Bronchial epithelial cell (primary cell): ENCODE data around the gene DOK6. TPM values are rescaled to one million over a fixed set of nuclear protein-coding genes. Genes with fewer than 3 reads are reported as not detected.

Experiments
- DNase-seq: peaks from one replicate; pipeline ENCODE4 v3.0.0-alpha.2; 2010; ENCODE audit warnings: low read depth
- FAIRE-seq: peaks from 2 replicates; lab custom pipeline; 2011; peaks lifted over from hg19 to GRCh38; lab: Jason Lieb, UNC
- H3K27me3 ChIP-seq: 2 replicates; pipeline ENCODE4 v1.5.1; 2011; ENCODE audit warnings: low read length; ENCODE audit not compliant: control insufficient read depth, insufficient read depth
- H3K36me3 ChIP-seq: 2 replicates; pipeline ENCODE4 v1.5.1; 2011; ENCODE audit warnings: low read length; ENCODE audit not compliant: control insufficient read depth, insufficient read depth
- H3K4me3 ChIP-seq: 2 replicates; pipeline ENCODE4 v1.5.1; 2011; ENCODE audit warnings: mild to moderate bottlenecking, low read depth, low read length, control low read depth
- total RNA-seq: library from RNA; depleted of rRNA; stranded (reverse); fragments of >200 nt; gene quantifications from 2 replicates; pipeline ENCODE4 v1.2.1, GENCODE V29; 2014
- TF ChIP-seq, protein P1 (sequence below): IDR thresholded peaks from 2 replicates; pipeline ENCODE4 v1.5.1; 2011; ENCODE audit warnings: mild to moderate bottlenecking, moderate library complexity, low read length, control low read depth, inconsistent platforms; ENCODE audit not compliant: insufficient read depth, severe bottlenecking

DOK6 gene
- total RNA-seq, 1 donor from 2014 or later: not detected

DNA sequence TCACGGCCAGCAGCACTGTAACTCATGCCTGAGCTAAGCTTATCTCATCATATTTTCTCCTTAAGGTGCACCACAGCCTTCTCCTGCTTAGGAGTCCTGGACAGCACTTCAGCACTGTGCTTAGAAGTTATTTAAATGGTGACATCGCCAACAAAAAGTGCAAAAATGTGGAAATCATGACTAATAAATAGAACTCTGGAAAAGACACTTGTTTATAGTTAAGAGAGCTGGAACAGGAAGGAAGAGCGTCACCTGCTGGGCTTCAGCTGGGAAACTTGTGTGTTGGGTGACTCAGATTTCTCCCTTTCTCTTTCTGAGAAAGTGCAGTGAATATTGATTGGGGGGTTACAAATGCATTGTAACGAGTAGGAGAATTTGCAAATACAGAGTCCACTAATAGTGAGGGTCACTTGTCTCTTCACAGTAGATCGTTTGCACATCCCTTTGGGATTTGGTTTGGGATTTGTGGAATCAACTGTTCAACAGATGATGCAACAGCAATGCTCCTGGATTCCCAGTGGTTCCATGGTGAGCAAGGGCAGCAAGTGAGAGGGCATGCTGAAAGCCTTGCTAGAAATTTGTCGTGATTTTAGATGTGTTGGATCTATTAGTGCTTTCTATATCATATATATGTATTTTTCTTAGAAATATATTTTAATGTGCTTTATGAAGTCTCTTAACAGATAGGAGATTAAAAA, 84.2 kb downstream of the DOK6 start:
- no peaks in the 10 kb centered on the region for H3K36me3 ChIP-seq
- TF ChIP-seq, protein P1, sequence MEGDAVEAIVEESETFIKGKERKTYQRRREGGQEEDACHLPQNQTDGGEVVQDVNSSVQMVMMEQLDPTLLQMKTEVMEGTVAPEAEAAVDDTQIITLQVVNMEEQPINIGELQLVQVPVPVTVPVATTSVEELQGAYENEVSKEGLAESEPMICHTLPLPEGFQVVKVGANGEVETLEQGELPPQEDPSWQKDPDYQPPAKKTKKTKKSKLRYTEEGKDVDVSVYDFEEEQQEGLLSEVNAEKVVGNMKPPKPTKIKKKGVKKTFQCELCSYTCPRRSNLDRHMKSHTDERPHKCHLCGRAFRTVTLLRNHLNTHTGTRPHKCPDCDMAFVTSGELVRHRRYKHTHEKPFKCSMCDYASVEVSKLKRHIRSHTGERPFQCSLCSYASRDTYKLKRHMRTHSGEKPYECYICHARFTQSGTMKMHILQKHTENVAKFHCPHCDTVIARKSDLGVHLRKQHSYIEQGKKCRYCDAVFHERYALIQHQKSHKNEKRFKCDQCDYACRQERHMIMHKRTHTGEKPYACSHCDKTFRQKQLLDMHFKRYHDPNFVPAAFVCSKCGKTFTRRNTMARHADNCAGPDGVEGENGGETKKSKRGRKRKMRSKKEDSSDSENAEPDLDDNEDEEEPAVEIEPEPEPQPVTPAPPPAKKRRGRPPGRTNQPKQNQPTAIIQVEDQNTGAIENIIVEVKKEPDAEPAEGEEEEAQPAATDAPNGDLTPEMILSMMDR: no peak
- FAIRE-seq (no peak), DNase-seq (no peak)
- no peaks in the 10 kb centered on the region for H3K27me3 ChIP-seq
- H3K4me3 ChIP-seq: no peak overlapping the region

DNA sequence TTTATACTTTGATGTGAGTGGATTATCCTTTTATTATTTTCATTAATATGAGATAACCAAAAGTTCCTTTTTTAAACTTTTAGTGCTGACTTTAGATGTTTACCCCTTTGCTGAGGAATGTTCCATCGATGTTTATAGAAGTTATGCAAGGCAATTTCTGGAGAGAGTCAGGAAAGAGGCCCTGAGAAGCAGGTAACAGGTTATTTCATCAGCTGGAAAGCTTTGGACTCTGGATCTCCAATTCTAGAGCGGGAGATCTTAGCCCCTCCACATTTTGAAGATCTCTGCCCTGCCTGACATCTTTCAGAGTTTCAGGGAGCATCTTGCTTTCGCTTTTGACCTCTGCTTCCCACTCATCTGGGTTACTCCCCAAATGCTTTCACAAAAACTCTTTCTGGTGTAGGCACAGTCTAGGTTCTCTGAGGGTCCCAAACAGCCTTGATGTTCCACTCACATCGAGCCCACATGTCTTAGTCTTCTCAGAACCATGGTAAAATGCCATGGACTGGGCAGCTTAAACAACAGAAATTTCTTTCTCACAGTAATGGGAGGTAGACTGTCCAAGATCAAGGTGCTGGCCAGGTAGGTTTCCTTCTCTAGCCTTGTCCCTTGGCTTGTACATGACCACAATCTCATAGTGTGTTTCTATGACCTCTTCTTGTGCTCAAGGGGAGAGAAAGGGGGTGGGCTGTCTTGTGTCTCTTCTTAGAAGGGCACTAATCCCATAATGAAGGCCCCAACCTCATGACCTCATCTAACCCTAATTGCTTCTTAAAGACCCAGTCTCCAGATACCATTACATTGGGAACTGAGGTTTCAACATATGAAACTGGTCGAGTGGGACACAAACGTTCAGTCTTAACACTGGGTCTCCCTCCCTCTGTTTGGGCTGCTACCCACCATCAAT, 87.1 kb downstream of the DOK6 start:
- H3K4me3 ChIP-seq: no peak overlapping the region
- H3K27me3 ChIP-seq: no peaks in the 10 kb centered on the region
- DNase-seq: no peak
- TF ChIP-seq, protein P1: no peak
- FAIRE-seq: peak; percentile 50
- H3K36me3 ChIP-seq: no peaks in the 10 kb centered on the region

DNA sequence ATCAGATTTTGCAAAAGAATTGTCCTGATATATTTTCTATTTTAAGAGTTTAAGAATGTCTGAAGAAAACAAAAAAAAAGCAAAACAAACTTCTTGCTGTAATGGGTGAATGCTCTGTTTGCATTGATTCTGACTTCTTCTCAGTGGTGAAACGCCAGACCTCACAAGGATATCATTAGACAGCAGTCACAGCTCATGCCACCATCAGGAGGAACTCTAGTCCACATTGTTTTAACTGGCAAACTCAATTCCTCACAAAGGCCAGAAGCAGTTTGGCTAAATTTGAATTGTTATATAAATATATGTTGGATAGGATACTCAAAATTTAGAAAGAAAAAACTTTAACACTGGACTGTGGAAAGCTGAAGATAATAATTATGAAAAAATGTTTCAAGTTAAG, 89.4 kb downstream of the DOK6 start:
- Histone ChIP-seq H3K36me3 (no peaks in the 10 kb centered on the region), H3K27me3 (no peaks in the 10 kb centered on the region), H3K4me3 (no peak overlapping the region)
- no peak for FAIRE-seq
- TF ChIP-seq, protein P1: no peak
- no peak for DNase-seq

DNA sequence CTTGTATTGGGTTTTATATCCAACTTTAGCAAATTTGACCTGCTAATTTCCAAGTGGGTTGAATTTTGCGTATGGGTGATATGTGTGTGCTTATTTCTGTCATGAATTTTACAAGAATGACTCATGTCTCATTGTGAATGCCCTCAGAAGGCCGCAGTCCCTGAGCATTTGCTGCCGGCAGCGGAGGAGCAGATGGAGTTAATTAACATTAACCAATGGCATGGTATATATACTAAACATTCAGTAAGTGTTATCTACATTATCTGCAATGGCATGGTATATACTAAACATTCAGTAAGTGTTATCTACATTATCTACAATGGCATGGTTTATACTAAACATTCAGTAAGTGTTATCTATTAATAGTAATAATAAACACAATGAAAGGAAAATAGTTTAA, 90.1 kb downstream of the DOK6 start:
- H3K27me3 ChIP-seq: no peaks in the 10 kb centered on the region
- TF ChIP-seq, protein P1: no peak
- H3K36me3 ChIP-seq: no peaks in the 10 kb centered on the region
- FAIRE-seq (no peak), DNase-seq (no peak)
- H3K4me3 ChIP-seq: no peak overlapping the region

DNA sequence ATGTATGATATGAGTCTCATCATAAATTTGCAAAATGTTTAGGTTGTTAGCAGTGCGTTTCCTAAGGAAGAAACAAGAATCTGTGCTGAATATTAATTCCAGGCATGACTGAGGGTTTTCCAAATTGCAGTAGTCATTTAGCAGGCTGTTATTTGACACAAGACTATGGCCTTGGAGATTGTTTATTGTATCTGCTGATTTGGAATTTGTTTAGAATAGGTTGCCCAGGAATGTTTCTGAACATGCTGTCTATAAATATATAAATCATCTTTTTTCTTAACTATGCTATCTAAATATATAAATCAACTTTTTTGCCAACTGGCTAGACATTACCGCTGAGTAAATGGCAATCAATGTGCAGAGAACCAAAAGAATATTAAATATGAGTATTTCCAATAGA, 90.9 kb downstream of the DOK6 start:
- Histone ChIP-seq H3K27me3 (no peaks in the 10 kb centered on the region), H3K4me3 (no peak overlapping the region), H3K36me3 (no peaks in the 10 kb centered on the region)
- no peak for DNase-seq
- TF ChIP-seq, protein P1: no peak
- no peak for FAIRE-seq
